GM21786 (cell line): ENCODE data around the gene NDUFS2.
A peak's percentile ranks its signal among the peaks of the same experiment; 100 is the strongest.

Experiments
- ATAC-seq: cut with Tn5 transposase; IDR thresholded peaks from one replicate; pipeline ENCODE4 v1.9.1; 2021; ENCODE audit not compliant: unreplicated experiment

The NDUFS2 gene

GRCh38 chr1:161201836-161202712 is at the start of gene NDUFS2:
Gene NDUFS2, plus strand, starts transcription at chr1:161202367. Its CDS starts 19 bp downstream, at chr1:161202386.
- ATAC-seq = peak; percentile 98

- ATAC-seq = no peak
Observed at GRCh38 chr1:161153176-161153575, 49.0 kb upstream of the NDUFS2 start.

GRCh38 chr1:161153682-161154337 is 48.4 kb upstream of the NDUFS2 start, which contains the start of gene UFC1:
Gene UFC1, plus strand, starts transcription at chr1:161153978. Its CDS starts 20 bp downstream, at chr1:161153998.
- ATAC-seq = peak; percentile 88

- ATAC-seq = no peak
Observed at GRCh38 chr1:161157867-161158266, 44.3 kb upstream of the NDUFS2 start.

- ATAC-seq = no peak
Observed at GRCh38 chr1:161158316-161159010, 43.7 kb upstream of the NDUFS2 start.

GRCh38 chr1:161159087-161159912 is 42.9 kb upstream of the NDUFS2 start, which contains the start of gene USP21:
Gene USP21, plus strand, starts transcription at chr1:161159500. Its CDS starts 1,141 bp downstream, at chr1:161160641.
- ATAC-seq = peak; percentile 87

- ATAC-seq = no peak
Observed at GRCh38 chr1:161159913-161160243, 42.3 kb upstream of the NDUFS2 start.

GRCh38 chr1:161160671-161161145 is 41.5 kb upstream of the NDUFS2 start:
- no peak for ATAC-seq

- no peak for ATAC-seq
Observed at GRCh38 chr1:161161652-161162051, 40.5 kb upstream of the NDUFS2 start.

GRCh38 chr1:161162052-161162451 is 40.1 kb upstream of the NDUFS2 start:
- ATAC-seq = no peak

GRCh38 chr1:161162806-161163205 is 39.4 kb upstream of the NDUFS2 start:
- ATAC-seq = no peak

- ATAC-seq = no peak
Observed at GRCh38 chr1:161163793-161164192, 38.4 kb upstream of the NDUFS2 start.

GRCh38 chr1:161164901-161165610 is 37.1 kb upstream of the NDUFS2 start:
- ATAC-seq = no peak

- ATAC-seq = peak; percentile 96
Observed at GRCh38 chr1:161165742-161166668, 36.2 kb upstream of the NDUFS2 start, which contains the start of gene PPOX. Gene PPOX, plus strand, starts transcription at chr1:161166426. Its CDS starts 422 bp downstream, at chr1:161166848.

GRCh38 chr1:161166669-161167548 is 35.3 kb upstream of the NDUFS2 start:
- no peak for ATAC-seq

- no peak for ATAC-seq
Observed at GRCh38 chr1:161168906-161169305, 33.3 kb upstream of the NDUFS2 start.

GRCh38 chr1:161171191-161171590 is 31.0 kb upstream of the NDUFS2 start:
- ATAC-seq = no peak

- ATAC-seq = no peak
Observed at GRCh38 chr1:161171696-161172095, 30.5 kb upstream of the NDUFS2 start.
